H1 (cell line): Measurements from ENCODE around the gene MIER2. TPM values are rescaled to one million over a fixed set of nuclear protein-coding genes. Genes with fewer than 3 reads are reported as not detected.

Source experiments
- HDAC6 ChIP-seq: IDR thresholded peaks from one replicate; pipeline ENCODE4 v1.7.1; 2012; ENCODE audit warnings: low read depth, mild to moderate bottlenecking, inconsistent platforms, low read length, moderate library complexity
- JUND ChIP-seq: IDR thresholded peaks from 2 replicates; pipeline ENCODE4 v1.6.1; 2011; ENCODE audit warnings: mild to moderate bottlenecking, improper control_type of control experiment, low read length
- KDM1A ChIP-seq: fragments of 200-600, 300-600 bp; sonication (generic); IDR thresholded peaks from 2 replicates; pipeline ENCODE4 v1.7.1; 2016; ENCODE audit warnings: mild to moderate bottlenecking, low read length, borderline replicate concordance
- MAFK ChIP-seq: IDR thresholded peaks from 2 replicates; pipeline ENCODE4 v1.6.1; 2012; ENCODE audit warnings: low read depth, mild to moderate bottlenecking, improper control_type of control experiment, low read length
- POLR2AphosphoS5 ChIP-seq: IDR thresholded peaks from 2 replicates; pipeline ENCODE4 v1.6.1; 2011; ENCODE audit warnings: low read depth, low read length
- RFX5 ChIP-seq: IDR thresholded peaks from 2 replicates; pipeline ENCODE4 v1.6.1; 2011; ENCODE audit warnings: low read depth, low read length, improper control_type of control experiment, borderline replicate concordance
- RNF2 ChIP-seq: fragments of 200-900, 300-1000 bp; sonication (generic); IDR thresholded peaks from 2 replicates; pipeline ENCODE4 v1.7.1; 2016; ENCODE audit warnings: borderline replicate concordance, low read depth, mild to moderate bottlenecking, antibody characterized with exemption, low read length; ENCODE audit not compliant: poor library complexity, severe bottlenecking; ENCODE audit errors: missing control alignments
- SRF ChIP-seq: IDR thresholded peaks from 2 replicates; pipeline ENCODE4 v1.6.1; 2011; ENCODE audit warnings: mild to moderate bottlenecking, low read depth, low read length, moderate library complexity
- TBP ChIP-seq: IDR thresholded peaks from 2 replicates; pipeline ENCODE4 v1.6.1; 2011; ENCODE audit warnings: low read depth, low read length, improper control_type of control experiment
- polyA plus RNA-seq, 7 experiments: library from polyadenylated mRNA; depleted of rRNA in 3 of 7; stranded (reverse) in 5 of 7; unstranded in 2 of 7; fragments of >200 nt in 5 of 7; fragments of 200-250 nt in 2 of 7; gene quantifications; 1 replicate in 5 of 7; 2 replicates in 1 of 7; 4 replicates in 1 of 7; pipeline versions ENCODE4 v1.2.1 to v1.2.3, GENCODE V29; 2011 to 2013; ENCODE audit warnings: missing spikeins in 2 of 7, mixed read lengths in 2 of 7
- total RNA-seq: library from RNA; stranded (reverse); fragmentation: NEBNext Ultra II Directional; extraction: Animal tissue kit (Norgen Biotek cat#: 25700); gene quantifications from 2 replicates; pipeline ENCODE4 v1.2.1, GENCODE V29; 2021
- TF ChIP-seq, protein P1 (sequence below): IDR thresholded peaks from 2 replicates; pipeline ENCODE4 v1.6.1; 2011; ENCODE audit warnings: low read length, improper control_type of control experiment

MIER2 gene
- total and polyA plus RNA-seq, 2 of the 8 experiments (the other 6 are each of a cell fraction or from before 2014, with no cell fraction given), result 30.3 to 48.3 TPM

DNA sequence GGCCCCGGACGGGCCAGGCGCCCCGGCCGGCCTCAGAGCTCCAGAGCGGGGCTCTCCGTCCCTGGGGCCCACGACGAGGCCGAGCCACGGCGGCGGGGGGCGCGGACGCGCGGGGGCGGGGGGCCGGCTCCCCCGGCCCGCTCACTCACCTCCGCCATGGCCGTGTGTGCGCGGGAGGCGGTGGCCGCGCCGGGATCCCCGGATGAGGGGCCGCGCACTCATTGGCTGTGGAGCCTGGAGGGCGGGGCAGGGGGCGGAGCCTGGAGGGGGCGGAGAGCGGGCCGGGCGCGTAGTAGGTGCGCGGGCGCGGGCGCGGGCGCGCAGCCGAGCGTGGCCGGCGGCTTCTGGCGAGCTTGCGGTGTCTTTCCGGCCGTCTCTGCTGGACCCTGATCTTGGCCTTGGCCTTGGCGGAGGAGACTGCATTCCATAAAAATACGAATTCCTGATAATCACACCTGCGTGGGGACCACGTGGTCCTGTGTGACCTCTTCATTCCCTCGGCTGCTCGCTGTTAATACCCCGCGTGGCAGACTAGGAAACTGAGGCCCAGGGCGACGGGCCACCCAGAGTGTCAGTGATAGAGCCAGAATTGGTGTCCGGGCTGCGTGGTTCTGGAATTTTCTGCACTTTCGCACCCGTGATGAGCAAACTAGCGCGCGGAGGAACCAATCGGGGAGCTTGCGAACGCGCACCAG is at the start of gene MIER2 (continued):
- TF ChIP-seq, protein P1, sequence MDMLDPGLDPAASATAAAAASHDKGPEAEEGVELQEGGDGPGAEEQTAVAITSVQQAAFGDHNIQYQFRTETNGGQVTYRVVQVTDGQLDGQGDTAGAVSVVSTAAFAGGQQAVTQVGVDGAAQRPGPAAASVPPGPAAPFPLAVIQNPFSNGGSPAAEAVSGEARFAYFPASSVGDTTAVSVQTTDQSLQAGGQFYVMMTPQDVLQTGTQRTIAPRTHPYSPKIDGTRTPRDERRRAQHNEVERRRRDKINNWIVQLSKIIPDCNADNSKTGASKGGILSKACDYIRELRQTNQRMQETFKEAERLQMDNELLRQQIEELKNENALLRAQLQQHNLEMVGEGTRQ, result no peak
- TF ChIP-seq JUND (no peak), HDAC6 (no peak), SRF (no peak), MAFK (no peak), TBP (peak; percentile 24; the same call in 1 of the 2 replicates), KDM1A (no peak), POLR2AphosphoS5 (peak; percentile 68), RFX5 (no peak), RNF2 (no peak)
